GM12801 (cell line): Measurements from ENCODE around the gene STON1.

ENCODE experiments used
- TF ChIP-seq, protein P1 (sequence below): IDR thresholded peaks from one replicate; pipeline ENCODE4 v1.5.1; 2011; ENCODE audit warnings: control low read depth; ENCODE audit not compliant: insufficient read length; ENCODE audit errors: extremely low read depth

The STON1 gene

DNA sequence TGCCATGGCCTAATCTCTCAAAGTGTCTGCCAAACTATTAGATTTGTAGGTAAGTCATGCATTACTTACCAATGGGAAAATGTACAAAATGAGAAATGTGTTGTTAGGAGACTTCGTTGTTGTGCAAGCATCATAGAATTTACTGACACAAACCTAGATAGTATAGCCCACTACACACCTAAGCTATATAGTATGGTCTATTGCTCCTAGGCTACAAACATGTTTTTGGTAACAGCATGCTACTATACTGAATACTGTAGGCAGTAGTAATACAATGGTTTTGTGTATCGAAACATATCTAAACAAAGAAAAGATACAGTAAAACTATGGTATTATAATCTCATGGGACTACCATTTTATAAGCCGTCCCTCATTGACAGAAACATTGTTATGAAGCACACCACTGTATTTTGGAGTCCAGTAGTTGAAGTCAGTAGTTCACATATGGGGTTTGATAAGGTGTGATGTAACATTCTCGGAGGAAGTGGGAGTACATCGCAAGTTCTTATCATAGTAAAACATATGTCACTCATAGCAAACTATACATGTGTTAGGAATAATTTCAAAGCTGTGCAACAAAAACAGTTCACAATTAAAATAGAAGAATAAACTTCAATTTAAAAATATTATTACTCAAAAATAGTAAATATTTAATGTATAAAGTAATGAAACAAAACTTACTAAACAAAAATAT lies 75.7 kb downstream of the STON1 start:
- TF ChIP-seq, protein P1, sequence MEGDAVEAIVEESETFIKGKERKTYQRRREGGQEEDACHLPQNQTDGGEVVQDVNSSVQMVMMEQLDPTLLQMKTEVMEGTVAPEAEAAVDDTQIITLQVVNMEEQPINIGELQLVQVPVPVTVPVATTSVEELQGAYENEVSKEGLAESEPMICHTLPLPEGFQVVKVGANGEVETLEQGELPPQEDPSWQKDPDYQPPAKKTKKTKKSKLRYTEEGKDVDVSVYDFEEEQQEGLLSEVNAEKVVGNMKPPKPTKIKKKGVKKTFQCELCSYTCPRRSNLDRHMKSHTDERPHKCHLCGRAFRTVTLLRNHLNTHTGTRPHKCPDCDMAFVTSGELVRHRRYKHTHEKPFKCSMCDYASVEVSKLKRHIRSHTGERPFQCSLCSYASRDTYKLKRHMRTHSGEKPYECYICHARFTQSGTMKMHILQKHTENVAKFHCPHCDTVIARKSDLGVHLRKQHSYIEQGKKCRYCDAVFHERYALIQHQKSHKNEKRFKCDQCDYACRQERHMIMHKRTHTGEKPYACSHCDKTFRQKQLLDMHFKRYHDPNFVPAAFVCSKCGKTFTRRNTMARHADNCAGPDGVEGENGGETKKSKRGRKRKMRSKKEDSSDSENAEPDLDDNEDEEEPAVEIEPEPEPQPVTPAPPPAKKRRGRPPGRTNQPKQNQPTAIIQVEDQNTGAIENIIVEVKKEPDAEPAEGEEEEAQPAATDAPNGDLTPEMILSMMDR = no peak

DNA sequence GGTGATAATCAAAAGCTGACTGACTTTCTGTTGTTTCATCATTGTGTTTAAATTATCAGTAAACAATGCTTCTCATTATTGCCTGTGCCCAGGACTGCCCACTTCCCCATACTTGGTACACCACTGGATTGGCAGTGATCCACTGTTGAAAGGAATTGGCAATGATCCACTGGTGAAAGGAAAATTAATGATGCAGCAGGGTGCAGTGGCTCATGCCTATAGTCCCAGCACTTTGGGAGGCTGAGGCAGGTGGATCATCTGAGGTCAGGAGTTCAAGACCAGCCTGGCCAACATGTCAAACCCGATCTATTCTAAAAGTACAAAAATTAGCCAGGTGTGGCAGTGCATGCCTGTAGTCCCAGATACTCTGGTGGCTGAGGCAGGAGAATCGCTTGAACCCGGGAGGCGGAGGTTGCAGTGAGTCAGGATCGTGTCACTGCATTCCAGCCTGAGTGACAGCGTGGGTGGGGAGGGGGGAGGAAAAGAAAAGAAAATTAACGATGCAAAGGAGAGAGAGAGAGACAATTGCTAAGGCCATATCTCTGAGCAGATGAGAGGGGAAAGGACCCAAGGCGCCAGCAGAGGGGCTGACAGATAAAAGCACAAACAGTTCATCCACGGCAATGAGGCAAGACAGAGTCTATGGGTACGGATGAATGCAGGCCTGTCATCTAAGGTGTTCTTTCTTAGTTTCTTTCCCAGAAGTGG lies 77.5 kb downstream of the STON1 start:
- TF ChIP-seq, protein P1 = no peak

DNA sequence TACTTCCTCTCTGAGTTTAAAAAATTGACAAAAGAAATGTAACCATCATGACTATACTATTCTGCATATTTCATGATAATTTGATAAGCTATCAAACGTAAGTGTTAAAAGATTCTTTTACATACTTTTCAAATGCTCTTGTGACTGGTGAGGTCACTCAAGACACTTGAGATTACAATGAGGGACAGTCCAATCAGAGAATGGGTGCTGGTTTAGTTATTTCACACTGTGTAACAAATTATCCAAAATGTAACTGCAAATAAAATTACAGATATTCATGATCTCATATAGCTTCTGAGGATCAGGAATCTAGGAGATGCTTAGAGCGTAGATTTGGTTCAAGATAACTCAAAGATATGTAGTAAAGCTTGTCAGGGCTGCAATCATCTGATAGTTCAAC lies 83.3 kb downstream of the STON1 start:
- TF ChIP-seq, protein P1 = no peak

DNA sequence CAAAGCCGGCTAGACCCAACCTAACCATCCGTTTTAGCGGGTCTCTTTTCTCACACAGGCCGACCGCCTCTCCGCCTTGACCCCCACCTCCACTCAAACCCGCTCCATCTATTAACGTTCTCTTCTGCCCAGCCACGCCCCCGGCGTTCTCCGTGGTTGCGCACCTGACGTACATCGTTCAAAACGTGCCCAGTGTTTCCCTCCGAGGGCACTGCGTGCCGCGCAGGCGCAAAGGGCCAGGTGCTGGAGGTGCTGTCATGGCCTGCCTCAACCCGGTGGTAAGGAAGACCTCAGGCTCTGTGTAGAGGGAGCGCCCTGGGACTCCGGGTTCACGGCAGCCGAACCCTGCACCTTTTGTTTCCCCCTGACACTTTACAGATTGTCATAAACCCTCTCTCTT lies 87.7 kb downstream of the STON1 start, which contains the start of gene GTF2A1L:
GTF2A1L (plus strand) TSS at position 239 of the 400 bp plus-strand sequence; CDS start at position 258, 19 bp downstream.
- TF ChIP-seq, protein P1 = no peak

DNA sequence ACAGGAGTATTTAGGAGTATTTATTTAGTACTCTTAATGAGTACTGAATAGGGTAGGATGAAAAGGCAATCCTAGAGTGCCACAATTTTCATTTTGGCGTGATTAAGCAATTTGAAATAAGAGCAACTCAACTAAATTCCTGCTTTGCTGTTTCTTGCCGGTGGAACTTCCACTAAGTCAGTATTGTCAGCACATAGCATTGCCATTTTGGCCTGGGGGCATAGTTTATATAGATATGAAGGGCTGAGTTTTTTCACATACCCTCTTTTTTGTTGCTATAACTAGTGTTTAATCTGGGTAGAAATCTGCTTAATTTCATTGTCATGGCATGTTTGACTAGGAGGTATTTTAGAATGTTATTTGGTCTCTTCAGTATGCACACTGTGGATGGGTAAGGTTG lies 89.6 kb downstream of the STON1 start:
- TF ChIP-seq, protein P1 = no peak

DNA sequence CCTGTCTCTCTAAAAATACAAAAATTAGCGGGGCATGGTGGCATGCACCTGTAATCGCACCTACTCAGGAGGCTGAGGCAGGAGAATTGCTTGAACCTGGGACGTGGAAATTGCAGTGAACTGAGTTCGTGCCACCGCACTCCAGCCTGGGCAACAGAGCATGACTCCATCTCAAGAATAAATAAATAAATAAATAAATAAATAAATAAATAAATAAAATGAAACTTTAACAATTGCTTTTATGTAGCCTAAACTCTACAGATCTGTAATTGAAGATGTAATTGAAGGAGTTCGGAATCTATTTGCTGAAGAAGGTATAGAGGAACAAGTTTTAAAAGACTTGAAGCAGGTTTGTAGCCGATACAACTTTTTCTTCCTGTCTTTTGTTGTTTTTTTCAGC lies 90.7 kb downstream of the STON1 start:
- TF ChIP-seq, protein P1 = no peak

DNA sequence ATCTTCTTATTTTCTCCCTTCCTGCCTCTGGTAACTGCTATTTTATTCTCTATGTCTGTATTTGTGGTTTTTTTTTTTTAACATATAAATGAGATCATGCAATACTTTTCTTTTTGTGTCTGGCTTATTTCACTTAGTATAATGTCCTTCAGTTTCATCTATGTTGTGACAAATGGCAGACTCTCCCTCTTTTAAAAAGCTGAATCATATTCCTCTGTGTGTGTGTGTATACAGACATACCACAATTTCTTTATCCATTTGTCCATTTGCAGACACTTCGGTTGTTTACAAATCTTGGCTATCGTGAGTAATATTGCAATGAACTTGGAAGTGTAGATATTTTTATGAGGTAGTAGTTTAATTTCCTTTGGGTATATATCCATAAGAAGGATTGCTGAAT lies 94.7 kb downstream of the STON1 start:
- TF ChIP-seq, protein P1 = no peak
